Upper lobe of left lung (tissue), 4 donors: ENCODE data around the gene CEP43.

ENCODE experiments used
- EP300 ChIP-seq, 4 donors: sonication (generic); formaldehyde crosslinking; IDR thresholded peaks; one replicate each; pipeline ENCODE4 v1.5.1; 2017; ENCODE audit warnings: antibody characterized with exemption in 4 of 4, control low read depth in 2 of 4
- POLR2AphosphoS5 ChIP-seq, 2 donors: sonication (generic); formaldehyde crosslinking; IDR thresholded peaks; one replicate each; pipeline ENCODE4 v1.5.1; 2017; ENCODE audit warnings: antibody characterized with exemption in 2 of 2
- TF ChIP-seq, protein P1 (sequence below), 6 experiments: fragments of 450-650 bp in 4 of 6; fragments of 200-600 bp in 2 of 6; sonication (generic) in 2 of 6; IDR thresholded peaks; one replicate each; pipeline ENCODE4 v1.5.1; 2016 to 2019; ENCODE audit warnings: antibody characterized with exemption in 6 of 6

DNA sequence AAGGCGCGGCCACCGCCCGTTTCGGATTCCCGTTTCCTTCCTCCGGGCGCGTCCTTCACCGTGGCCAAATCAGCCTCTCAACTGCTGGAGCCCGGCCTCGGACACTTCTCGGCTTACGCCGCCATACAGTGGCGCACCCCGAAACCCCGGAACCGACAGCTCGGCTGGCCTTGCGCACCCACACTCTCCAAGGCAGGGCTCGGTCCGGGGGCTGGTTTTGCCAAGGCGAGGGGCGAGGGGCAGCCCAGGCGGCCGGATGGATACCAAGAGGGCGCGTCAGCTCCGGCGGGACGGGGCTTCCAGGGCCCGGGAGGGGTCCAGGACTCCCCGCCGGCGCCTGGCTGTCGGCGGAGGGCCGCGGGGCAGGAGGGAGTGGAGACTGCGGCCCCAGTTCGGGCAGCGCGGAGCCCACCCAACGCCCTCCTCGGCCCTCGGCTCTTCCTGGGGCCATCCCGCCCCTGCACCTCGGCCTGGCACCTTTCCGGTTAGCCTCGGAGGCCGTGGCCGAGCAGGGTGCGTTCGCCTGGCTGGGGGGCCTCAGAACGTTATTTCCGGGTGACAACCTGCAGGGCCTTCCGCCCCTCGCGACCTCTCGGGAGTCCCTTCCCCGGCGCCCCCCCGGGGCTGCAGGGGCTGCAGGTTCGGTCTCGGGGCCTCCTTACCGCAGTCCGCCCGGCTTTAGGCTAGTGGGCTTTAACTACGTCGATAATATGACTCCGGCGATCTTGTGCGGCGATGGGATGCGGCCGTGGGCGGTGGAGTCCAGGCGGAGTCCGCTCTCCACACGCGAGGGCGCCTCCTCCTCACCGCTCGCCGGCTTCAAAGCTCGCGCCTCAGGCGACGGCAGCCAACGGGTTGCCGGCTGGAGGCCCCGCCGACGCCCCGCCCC lies 697 bp upstream of the CEP43 start:
- TF ChIP-seq, protein P1, sequence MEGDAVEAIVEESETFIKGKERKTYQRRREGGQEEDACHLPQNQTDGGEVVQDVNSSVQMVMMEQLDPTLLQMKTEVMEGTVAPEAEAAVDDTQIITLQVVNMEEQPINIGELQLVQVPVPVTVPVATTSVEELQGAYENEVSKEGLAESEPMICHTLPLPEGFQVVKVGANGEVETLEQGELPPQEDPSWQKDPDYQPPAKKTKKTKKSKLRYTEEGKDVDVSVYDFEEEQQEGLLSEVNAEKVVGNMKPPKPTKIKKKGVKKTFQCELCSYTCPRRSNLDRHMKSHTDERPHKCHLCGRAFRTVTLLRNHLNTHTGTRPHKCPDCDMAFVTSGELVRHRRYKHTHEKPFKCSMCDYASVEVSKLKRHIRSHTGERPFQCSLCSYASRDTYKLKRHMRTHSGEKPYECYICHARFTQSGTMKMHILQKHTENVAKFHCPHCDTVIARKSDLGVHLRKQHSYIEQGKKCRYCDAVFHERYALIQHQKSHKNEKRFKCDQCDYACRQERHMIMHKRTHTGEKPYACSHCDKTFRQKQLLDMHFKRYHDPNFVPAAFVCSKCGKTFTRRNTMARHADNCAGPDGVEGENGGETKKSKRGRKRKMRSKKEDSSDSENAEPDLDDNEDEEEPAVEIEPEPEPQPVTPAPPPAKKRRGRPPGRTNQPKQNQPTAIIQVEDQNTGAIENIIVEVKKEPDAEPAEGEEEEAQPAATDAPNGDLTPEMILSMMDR (IDR thresholded peaks at IDR 0.05): no peak
- TF ChIP-seq POLR2AphosphoS5 (IDR thresholded peaks at IDR 0.05) (no peak), EP300 (IDR thresholded peaks at IDR 0.05) (no peak)
